Stimulated activated naive CD8-positive, alpha-beta T cell treated with anti-CD3 and anti-CD28 coated beads, Interleukin-15, Interleukin-2, amounts not matched to agents 100 ng/mL and 50 ng/mL, for 24 hours (primary cell): ENCODE results near the gene FAM120B.

Experiments used
- H3K27ac Mint-ChIP-seq: one replicate; pipeline ENCODE4 v1.8.0; 2021; ENCODE audit warnings: mild to moderate bottlenecking, mixed read lengths
- H3K27me3 Mint-ChIP-seq: one replicate; pipeline ENCODE4 v1.8.0; 2021; ENCODE audit warnings: mixed read lengths
- H3K36me3 Mint-ChIP-seq: one replicate; pipeline ENCODE4 v1.8.0; 2021; ENCODE audit warnings: low read depth, mixed read lengths
- H3K4me1 Mint-ChIP-seq: one replicate; pipeline ENCODE4 v1.8.0; 2021; ENCODE audit warnings: low read depth, mixed read lengths
- H3K4me3 Mint-ChIP-seq: one replicate; pipeline ENCODE4 v1.8.0; 2021; ENCODE audit warnings: mild to moderate bottlenecking, mixed read lengths
- H3K9me3 Mint-ChIP-seq: one replicate; pipeline ENCODE4 v1.8.0; 2021; ENCODE audit warnings: mixed read lengths

Gene FAM120B

GRCh38 chr6:170453586-170454511, 147.3 kb downstream of the FAM120B start:
- Mint-ChIP-seq H3K27me3 (no peaks in the 10 kb centered on the region), H3K27ac (no peak overlapping the region), H3K36me3 (no peaks in the 10 kb centered on the region)

DNA sequence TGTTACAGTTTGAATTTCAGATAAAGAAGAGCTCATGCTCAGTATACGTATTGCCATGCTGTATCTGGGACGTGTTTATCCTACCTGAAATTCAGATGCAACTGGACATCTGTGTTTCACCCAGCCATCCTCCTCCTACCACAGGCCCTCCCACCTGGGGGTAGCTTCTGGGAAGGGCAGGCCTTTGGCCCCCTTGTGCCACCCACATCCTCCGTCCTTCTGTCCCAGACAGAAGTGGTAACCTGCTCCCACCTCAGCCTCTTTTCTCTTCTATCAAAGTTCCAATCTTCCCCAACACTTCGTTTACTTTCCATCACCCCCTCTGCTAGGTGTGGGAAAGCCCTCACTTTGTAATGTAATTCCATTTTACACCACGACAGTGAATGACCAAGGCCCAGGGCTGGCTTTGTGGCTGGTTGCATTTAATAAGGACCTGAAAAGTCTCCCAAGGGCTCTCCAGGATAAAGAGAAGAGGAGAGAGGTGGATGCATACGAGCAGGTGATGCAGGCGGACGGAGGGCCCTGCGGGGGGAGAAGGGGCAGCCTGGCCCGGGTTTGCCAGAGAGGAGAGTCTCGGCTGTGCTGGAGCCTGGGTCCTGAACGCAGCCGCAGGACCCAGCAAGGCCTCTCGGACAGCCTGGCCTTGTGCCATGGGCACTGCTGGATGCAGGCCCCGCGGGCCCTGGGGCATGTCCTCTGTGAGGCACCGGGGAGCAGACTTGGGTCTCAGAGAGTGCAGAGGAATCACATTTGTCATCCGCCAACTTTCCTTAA, 148.1 kb downstream of the FAM120B start:
- peaks cover 3% of the 10 kb centered on the region for H3K27me3 Mint-ChIP-seq
- peaks cover 5% of the 10 kb centered on the region for H3K9me3 Mint-ChIP-seq
- peaks cover 13% of the 10 kb centered on the region for H3K4me1 Mint-ChIP-seq
- H3K4me3 Mint-ChIP-seq, result no peak overlapping the region
- no peak overlapping the region for H3K27ac Mint-ChIP-seq
- H3K36me3 Mint-ChIP-seq, result no peaks in the 10 kb centered on the region

More at GRCh38 chr6:170453586-170454511, 147.3 kb downstream of the FAM120B start:
- H3K4me1 Mint-ChIP-seq, result peaks cover 9% of the 10 kb centered on the region
- H3K9me3 Mint-ChIP-seq, result peaks cover 5% of the 10 kb centered on the region
- no peak overlapping the region for H3K4me3 Mint-ChIP-seq

- peaks cover 5% of the 10 kb centered on the region for H3K9me3 Mint-ChIP-seq
- H3K27me3 Mint-ChIP-seq, result peaks cover 4% of the 10 kb centered on the region
- no peak overlapping the region for H3K4me3 Mint-ChIP-seq
- no peaks in the 10 kb centered on the region for H3K36me3 Mint-ChIP-seq
- H3K27ac Mint-ChIP-seq, result no peak overlapping the region
- H3K4me1 Mint-ChIP-seq, result peaks cover 19% of the 10 kb centered on the region
Observed at GRCh38 chr6:170455335-170455979, 148.9 kb downstream of the FAM120B start.

GRCh38 chr6:170456334-170456733, 149.8 kb downstream of the FAM120B start:
- H3K27me3 Mint-ChIP-seq, result peaks cover 4% of the 10 kb centered on the region
- H3K9me3 Mint-ChIP-seq, result peaks cover 5% of the 10 kb centered on the region
- H3K4me1 Mint-ChIP-seq, result peaks cover 19% of the 10 kb centered on the region
- no peak overlapping the region for H3K4me3 Mint-ChIP-seq
- H3K36me3 Mint-ChIP-seq, result no peaks in the 10 kb centered on the region
- no peak overlapping the region for H3K27ac Mint-ChIP-seq
